ENCODE data around the gene FAM210A. TPM values are rescaled to one million over a fixed set of nuclear protein-coding genes. Genes with fewer than 3 reads are reported as not detected.

FAM210A gene
- polyA plus RNA-seq, 1 experiment, result 9.9 TPM

DNA sequence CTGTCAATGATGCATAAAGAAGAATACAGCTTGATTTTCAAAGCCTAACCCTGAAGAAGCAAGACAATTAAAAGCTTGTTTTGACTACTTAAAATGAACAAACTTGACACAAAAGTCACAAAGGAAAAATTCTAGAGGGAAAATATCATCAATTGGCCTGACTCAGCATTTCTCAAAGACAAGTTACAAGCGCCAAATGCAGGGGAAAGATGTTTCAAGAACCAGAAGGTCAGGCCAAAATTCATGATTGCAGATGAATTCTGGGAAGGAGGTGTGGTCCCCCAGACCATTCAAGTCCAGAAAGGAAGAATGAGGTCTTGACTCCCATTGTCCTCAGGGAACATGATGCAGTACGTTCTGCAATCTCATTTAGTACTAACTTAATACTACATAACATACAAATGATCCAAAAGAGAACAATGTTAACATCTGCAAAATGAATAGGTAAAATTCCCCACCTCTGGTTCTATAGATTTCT, 64.5 kb downstream of the FAM210A start:
- Histone ChIP-seq H3K36me3 (ENCODE audit: control insufficient read depth, insufficient read depth, low read length) (no peaks in the 10 kb centered on the region; the same call in 1 of the 2 replicates), H3K27me3 (ENCODE audit: control insufficient read depth, insufficient read depth, low read length) (no peaks in the 10 kb centered on the region), H3K4me3 (ENCODE audit: low read depth, low read length) (no peak overlapping the region)
- ChIA-PET CTCF (no interaction called here), POLR2A (no interaction called here)
- no peak for DNase-seq (ENCODE audit: low read depth)
- TF ChIP-seq, protein P1, sequence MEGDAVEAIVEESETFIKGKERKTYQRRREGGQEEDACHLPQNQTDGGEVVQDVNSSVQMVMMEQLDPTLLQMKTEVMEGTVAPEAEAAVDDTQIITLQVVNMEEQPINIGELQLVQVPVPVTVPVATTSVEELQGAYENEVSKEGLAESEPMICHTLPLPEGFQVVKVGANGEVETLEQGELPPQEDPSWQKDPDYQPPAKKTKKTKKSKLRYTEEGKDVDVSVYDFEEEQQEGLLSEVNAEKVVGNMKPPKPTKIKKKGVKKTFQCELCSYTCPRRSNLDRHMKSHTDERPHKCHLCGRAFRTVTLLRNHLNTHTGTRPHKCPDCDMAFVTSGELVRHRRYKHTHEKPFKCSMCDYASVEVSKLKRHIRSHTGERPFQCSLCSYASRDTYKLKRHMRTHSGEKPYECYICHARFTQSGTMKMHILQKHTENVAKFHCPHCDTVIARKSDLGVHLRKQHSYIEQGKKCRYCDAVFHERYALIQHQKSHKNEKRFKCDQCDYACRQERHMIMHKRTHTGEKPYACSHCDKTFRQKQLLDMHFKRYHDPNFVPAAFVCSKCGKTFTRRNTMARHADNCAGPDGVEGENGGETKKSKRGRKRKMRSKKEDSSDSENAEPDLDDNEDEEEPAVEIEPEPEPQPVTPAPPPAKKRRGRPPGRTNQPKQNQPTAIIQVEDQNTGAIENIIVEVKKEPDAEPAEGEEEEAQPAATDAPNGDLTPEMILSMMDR (IDR thresholded peaks at IDR 0.05; ENCODE audit: insufficient read depth, low read depth, low read length), result no peak

DNA sequence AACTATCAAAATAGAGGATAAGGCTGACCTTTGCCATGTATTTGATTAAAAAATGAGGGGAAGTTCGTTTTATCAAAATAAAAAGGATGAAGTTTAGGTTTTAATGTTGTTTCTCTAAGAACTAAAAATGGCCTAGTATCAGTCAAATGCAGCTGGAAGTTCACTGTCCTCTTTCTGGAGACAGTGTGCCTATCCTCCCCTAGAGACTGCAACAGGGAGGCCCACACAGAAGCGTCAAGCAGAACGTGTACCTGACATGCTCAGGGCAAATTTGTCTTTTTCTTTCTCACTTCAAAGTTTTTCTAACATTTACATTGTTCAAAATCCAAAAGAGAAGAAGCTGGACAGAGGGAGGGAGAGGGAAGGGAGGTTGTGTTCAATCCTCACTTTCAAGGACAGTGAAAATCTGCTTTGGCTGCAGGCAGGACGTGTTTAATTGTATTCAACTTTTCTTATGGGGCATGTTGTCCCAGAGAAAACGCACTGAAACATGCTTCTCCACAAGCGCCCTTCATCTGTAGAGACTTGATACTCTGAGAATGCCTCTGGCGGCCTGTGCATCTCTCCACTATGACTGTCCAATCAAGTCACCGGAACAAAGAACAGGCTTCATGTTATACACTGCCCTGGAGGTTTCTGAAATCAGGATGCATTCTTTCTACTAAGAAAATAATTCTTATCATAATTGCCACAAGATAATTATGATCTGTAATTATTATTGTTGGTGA, 65.1 kb downstream of the FAM210A start:
- Histone ChIP-seq H3K27me3 (ENCODE audit: control insufficient read depth, insufficient read depth, low read length) (no peaks in the 10 kb centered on the region), H3K4me3 (ENCODE audit: low read depth, low read length) (no peak overlapping the region), H3K36me3 (ENCODE audit: control insufficient read depth, insufficient read depth, low read length) (no peaks in the 10 kb centered on the region; the same call in 1 of the 2 replicates)
- ChIA-PET CTCF (interaction anchor here (0.6 kb wide), 1 partner anchor 9 kb away, joined by 3 read pairs; no protein-coding TSS in a partner anchor), POLR2A (no interaction called here)
- TF ChIP-seq, protein P1 (IDR thresholded peaks at IDR 0.05; ENCODE audit: insufficient read depth, low read depth, low read length), result no peak
- no peak for DNase-seq (ENCODE audit: low read depth)

DNA sequence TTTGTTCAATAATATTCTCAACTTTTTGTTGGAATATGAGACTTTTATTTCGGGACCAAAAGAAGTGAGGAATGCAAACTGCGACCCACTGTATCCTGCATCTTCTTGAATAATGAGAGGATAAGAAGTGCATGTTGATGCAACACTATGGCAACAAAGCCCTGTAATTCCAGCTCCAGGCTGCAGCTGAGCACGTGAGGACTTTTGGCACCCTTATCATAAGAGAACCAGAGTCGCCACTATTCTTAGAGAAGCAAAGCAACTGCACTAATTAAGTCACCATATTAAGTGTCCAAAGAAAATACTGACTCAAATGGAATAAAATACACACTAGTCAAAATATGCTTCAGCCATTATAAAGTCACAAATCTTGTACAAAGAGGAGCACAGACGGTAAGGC, 65.8 kb downstream of the FAM210A start:
- ChIA-PET CTCF (interaction anchor here (0.6 kb wide), 1 partner anchor 9 kb away, joined by 3 read pairs; no protein-coding TSS in a partner anchor), POLR2A (no interaction called here)
- no peak overlapping the region for H3K4me3 ChIP-seq (ENCODE audit: low read depth, low read length)
- no peak for DNase-seq (ENCODE audit: low read depth)
- TF ChIP-seq, protein P1 (IDR thresholded peaks at IDR 0.05; ENCODE audit: insufficient read depth, low read depth, low read length), result no peak
- H3K27me3 ChIP-seq (ENCODE audit: control insufficient read depth, insufficient read depth, low read length), result no peaks in the 10 kb centered on the region
- no peaks in the 10 kb centered on the region; the same call in 1 of the 2 replicates for H3K36me3 ChIP-seq (ENCODE audit: control insufficient read depth, insufficient read depth, low read length)

DNA sequence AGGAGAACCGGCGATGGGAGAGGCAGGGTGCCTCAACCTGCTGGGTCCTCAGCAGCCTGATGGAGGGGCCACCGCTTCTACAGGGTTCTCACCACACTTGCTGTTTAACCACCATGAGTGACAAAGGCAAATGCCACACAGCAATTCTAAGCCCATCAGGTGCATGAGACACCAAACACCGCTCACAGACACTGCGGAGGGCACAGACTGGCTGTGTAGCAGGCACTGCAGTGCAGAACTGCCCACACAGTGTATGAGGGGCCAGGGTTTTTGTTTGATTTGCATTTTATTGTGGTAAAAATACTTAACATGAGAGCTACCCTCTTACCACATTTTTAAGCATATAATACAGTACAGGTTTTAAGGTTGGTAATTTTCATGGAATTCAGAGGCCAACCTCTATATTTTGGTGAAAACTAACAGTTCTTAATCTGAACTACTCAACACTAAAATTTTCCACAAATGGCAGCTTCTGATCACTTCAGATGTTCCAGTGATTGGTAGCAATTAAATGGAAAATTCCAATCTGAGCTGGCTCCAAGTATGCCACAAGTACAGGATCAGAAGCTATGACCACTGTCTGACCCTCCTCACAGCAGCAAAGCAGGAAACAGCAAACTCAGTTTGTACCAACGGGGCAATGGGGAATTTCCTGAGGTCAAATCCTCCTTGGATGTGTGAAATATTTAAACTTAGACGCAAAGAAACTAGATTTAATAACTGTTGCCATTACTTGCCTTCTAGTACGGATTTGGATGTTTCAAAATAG, 67.7 kb downstream of the FAM210A start:
- ChIA-PET CTCF (no interaction called here), POLR2A (no interaction called here)
- Histone ChIP-seq H3K27me3 (ENCODE audit: control insufficient read depth, insufficient read depth, low read length) (peaks cover 1% of the 10 kb centered on the region; the same call in 1 of the 2 replicates), H3K36me3 (ENCODE audit: control insufficient read depth, insufficient read depth, low read length) (no peaks in the 10 kb centered on the region; the same call in 1 of the 2 replicates), H3K4me3 (ENCODE audit: low read depth, low read length) (no peak overlapping the region)
- DNase-seq (ENCODE audit: low read depth), result no peak
- TF ChIP-seq, protein P1 (IDR thresholded peaks at IDR 0.05; ENCODE audit: insufficient read depth, low read depth, low read length), result no peak

DNA sequence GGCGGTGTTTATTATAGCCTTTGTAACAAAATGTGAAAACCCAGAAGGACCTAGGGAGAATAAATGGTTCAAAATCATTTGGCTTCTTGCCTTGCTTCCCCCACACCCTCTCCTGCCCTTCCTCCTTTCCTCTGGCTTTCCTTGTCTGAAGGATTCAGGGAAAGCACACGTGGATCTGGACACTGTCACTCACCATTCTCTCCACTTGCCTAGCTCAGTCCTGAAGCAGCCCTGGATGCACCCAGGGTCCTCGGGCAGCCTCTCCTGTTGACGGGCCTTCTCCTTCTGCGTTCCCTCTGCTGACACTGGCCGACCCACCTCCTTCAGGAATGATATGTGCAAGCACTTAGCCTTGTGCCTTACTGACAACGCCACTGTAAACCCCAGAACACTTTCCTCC, 68.4 kb downstream of the FAM210A start:
- TF ChIP-seq, protein P1 (IDR thresholded peaks at IDR 0.05; ENCODE audit: insufficient read depth, low read depth, low read length), result no peak
- DNase-seq (ENCODE audit: low read depth), result no peak
- Histone ChIP-seq H3K4me3 (ENCODE audit: low read depth, low read length) (no peak overlapping the region), H3K27me3 (ENCODE audit: control insufficient read depth, insufficient read depth, low read length) (peaks cover 1% of the 10 kb centered on the region; the same call in 1 of the 2 replicates), H3K36me3 (ENCODE audit: control insufficient read depth, insufficient read depth, low read length) (no peaks in the 10 kb centered on the region; the same call in 1 of the 2 replicates)
- CTCF ChIA-PET, result no interaction called here
- POLR2A ChIA-PET, result no interaction called here

Measured in BJ (cell line).